Breast epithelium (tissue), 4 donors: ENCODE data around the gene LCAT. TPM values are rescaled to one million over a fixed set of nuclear protein-coding genes. Genes with fewer than 3 reads are reported as not detected.

Source experiments
- DNase-seq, 2 donors: peaks; one replicate each; pipeline ENCODE4 v3.0.0-alpha.2; 2019; ENCODE audit warnings: low spot score in 2 of 2
- H3K27ac ChIP-seq, 2 donors: fragments of 200-600 bp; sonication (generic) in 1 of 2; one replicate each; pipeline ENCODE4 v1.5.1; 2016 to 2019; ENCODE audit warnings: mild to moderate bottlenecking in 1 of 2
- H3K27me3 ChIP-seq, 2 donors: fragments of 200-600 bp; sonication (generic) in 1 of 2; one replicate each; pipeline versions ENCODE4 v1.5.1 to v1.6.0; 2017 to 2019; ENCODE audit warnings: control low read depth in 1 of 2, mild to moderate bottlenecking in 1 of 2
- H3K36me3 ChIP-seq: fragments of 200-600 bp; one replicate; pipeline ENCODE4 v1.5.1; 2019
- H3K4me1 ChIP-seq, 2 donors: fragments of 200-600 bp; sonication (generic); one replicate each; pipeline ENCODE4 v1.5.1; 2016 to 2019; ENCODE audit warnings: control low read depth in 1 of 2
- H3K4me3 ChIP-seq, 3 donors: fragments of 200-600 bp; sonication (generic); 1 replicate in 2 of 3; 2 replicates in 1 of 3; pipeline ENCODE4 v1.5.1; 2016 to 2019; ENCODE audit warnings: mild to moderate bottlenecking in 3 of 3, moderate library complexity in 2 of 3
- H3K9me3 ChIP-seq, 2 donors: fragments of 200-600 bp; sonication (generic) in 1 of 2; one replicate each; pipeline ENCODE4 v1.5.1; 2016 to 2019; ENCODE audit warnings: control low read depth in 1 of 2
- POLR2A ChIP-seq: fragments of 450-650 bp; IDR thresholded peaks from one replicate; pipeline ENCODE4 v1.6.1; 2016; ENCODE audit warnings: antibody characterized with exemption, mild to moderate bottlenecking, moderate library complexity
- POLR2AphosphoS5 ChIP-seq, 3 donors: sonication (generic); formaldehyde crosslinking; IDR thresholded peaks; one replicate each; pipeline ENCODE4 v1.6.1; 2017; ENCODE audit warnings: antibody characterized with exemption in 3 of 3
- intact Hi-C: fragments of 100-400 bp; cut with DNase I; formaldehyde crosslinking; loops from one replicate; pipeline ENCODE4 v1.15.1; 2023; ENCODE audit warnings: low total_unique reads
- total RNA-seq, 3 donors: library from RNA; depleted of rRNA; stranded (reverse); fragments of >200 nt; gene quantifications; one replicate each; pipeline ENCODE4 v1.1.0, GENCODE V29; 2016
- TF ChIP-seq, protein P1 (sequence below), 3 donors: fragments of 450-650 bp; IDR thresholded peaks; one replicate each; pipeline ENCODE4 v1.5.1; 2016 to 2017; ENCODE audit warnings: antibody characterized with exemption in 3 of 3, mild to moderate bottlenecking in 3 of 3, moderate library complexity in 3 of 3

Gene LCAT
- total RNA-seq, 3 donors from 2014 or later, result 11.8 to 18.6 (median 15.4) TPM

DNA sequence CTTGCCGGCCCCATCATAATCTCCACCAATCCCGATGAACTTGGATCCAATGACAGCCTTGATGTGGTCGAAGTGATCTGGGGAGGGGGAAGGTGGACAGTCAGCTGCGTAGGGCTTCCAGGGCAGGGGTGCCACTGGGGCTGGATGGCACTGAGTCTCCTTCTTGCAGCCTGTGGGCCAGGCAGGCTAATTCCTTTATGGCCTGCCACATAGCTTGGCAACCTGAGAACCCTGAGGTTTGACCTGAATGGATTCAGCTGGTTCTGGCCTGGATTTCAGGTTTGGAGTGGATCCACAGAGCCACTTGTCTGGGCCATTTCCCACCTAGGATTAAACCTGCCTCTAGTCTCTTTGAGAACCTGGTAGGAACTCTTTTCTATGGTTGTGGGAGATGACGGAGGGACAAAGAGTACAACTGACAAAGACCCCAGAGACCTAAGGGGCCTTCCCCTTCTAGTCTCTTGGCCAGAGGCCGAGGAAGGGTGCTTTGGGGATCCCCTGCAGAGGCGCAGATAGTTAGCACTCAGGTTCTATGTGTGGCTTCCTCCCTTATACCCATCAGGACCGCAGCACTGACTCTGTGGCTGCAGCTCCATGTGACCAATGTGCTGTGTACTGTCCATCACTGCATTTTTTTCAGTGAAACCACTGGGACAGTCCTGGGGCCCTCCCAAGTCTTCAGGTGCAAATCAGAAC lies 45.5 kb upstream of the LCAT start:
- Histone ChIP-seq H3K9me3 (no peaks in the 10 kb centered on the region), H3K4me1 (no peaks in the 10 kb centered on the region), H3K27me3 (no peaks in the 10 kb centered on the region), H3K27ac (no peak overlapping the region), H3K4me3 (no peak overlapping the region), H3K36me3 (no peaks in the 10 kb centered on the region)
- intact Hi-C loops, result loop anchor here (5.0 kb wide), 1 partner anchor 97 kb away; the partner anchor contains the start of gene PSKH1
- no peak for TF ChIP-seq POLR2AphosphoS5 (IDR thresholded peaks at IDR 0.05)
- TF ChIP-seq POLR2A, result no peak
- TF ChIP-seq, protein P1, sequence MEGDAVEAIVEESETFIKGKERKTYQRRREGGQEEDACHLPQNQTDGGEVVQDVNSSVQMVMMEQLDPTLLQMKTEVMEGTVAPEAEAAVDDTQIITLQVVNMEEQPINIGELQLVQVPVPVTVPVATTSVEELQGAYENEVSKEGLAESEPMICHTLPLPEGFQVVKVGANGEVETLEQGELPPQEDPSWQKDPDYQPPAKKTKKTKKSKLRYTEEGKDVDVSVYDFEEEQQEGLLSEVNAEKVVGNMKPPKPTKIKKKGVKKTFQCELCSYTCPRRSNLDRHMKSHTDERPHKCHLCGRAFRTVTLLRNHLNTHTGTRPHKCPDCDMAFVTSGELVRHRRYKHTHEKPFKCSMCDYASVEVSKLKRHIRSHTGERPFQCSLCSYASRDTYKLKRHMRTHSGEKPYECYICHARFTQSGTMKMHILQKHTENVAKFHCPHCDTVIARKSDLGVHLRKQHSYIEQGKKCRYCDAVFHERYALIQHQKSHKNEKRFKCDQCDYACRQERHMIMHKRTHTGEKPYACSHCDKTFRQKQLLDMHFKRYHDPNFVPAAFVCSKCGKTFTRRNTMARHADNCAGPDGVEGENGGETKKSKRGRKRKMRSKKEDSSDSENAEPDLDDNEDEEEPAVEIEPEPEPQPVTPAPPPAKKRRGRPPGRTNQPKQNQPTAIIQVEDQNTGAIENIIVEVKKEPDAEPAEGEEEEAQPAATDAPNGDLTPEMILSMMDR (IDR thresholded peaks at IDR 0.05), result no peak
- no peak for DNase-seq

DNA sequence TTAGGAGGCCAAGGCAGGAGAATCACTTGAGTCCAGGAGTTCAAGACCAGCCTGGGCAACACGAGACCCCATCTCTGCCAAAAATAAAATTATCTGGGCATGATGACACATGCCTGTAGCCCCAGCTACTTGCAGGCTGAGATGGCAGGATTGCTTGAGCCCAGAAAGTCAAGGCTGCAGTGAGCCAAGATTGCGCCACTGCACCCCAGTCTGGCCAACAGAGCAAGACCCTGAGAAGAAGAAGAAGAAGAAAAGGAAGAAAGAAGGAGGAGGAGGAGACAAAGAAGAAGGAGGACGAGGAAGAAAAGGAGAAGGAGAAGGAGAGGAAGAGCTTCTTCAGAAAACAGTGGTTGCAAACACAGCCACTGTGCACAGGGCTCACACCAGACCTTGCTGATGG lies 44.8 kb upstream of the LCAT start:
- DNase-seq, result no peak
- H3K4me3 ChIP-seq, result no peak overlapping the region
- no peaks in the 10 kb centered on the region for H3K36me3 ChIP-seq
- intact Hi-C loops, result loop anchor here (5.0 kb wide), 1 partner anchor 96 kb away; the partner anchor contains the start of gene PSKH1
- H3K27me3 ChIP-seq, result no peaks in the 10 kb centered on the region
- no peaks in the 10 kb centered on the region for H3K9me3 ChIP-seq
- TF ChIP-seq, protein P1 (IDR thresholded peaks at IDR 0.05), result no peak
- TF ChIP-seq POLR2A, result no peak
- no peak for TF ChIP-seq POLR2AphosphoS5 (IDR thresholded peaks at IDR 0.05)
- H3K27ac ChIP-seq, result no peak overlapping the region
- no peaks in the 10 kb centered on the region for H3K4me1 ChIP-seq

DNA sequence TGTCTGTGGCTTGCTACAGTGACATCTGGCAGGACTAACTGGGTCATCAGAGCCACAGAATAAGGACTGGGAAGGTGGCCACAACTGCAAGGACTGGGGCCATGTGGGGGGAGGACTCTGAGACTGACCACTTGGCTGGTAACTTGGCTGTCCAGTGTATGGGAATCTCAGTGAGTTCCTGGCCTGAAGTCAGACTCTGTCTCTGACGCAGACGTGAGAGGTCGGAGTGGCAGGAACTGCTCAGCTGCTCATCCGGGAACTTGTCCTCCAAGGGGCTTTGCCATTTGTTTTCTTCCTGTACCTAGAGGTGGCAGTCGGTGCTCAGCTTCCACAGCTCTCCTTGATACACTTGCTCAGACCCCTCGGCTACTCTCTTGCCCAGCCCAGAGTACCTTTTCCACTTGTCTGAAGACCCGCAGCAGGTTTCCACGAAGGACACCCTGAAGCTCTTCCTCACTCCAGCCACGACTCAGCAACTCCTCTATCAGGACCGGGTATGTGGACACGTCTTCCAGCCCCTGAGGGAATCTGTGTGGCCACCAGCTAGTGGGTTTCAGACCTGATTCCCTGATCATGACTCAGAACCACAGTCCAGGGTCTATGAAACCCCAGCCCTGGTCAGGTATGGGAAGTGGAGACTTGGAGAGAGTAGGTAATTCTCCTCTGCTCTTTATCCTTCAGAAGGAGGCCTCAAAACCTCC lies 43.7 kb upstream of the LCAT start:
- no peaks in the 10 kb centered on the region for H3K4me1 ChIP-seq
- no peaks in the 10 kb centered on the region for H3K9me3 ChIP-seq
- peak overlapping the region in 1 of 2 donors; percentile 48 for H3K27ac ChIP-seq
- intact Hi-C loops, result loop anchor here (5.0 kb wide), 1 partner anchor 95 kb away; the partner anchor contains the start of gene PSKH1
- no peaks in the 10 kb centered on the region for H3K36me3 ChIP-seq
- no peak overlapping the region for H3K4me3 ChIP-seq
- TF ChIP-seq POLR2A (no peak), POLR2AphosphoS5 (IDR thresholded peaks at IDR 0.05) (no peak)
- TF ChIP-seq, protein P1 (IDR thresholded peaks at IDR 0.05), result no peak
- no peak for DNase-seq
- H3K27me3 ChIP-seq, result no peaks in the 10 kb centered on the region

DNA sequence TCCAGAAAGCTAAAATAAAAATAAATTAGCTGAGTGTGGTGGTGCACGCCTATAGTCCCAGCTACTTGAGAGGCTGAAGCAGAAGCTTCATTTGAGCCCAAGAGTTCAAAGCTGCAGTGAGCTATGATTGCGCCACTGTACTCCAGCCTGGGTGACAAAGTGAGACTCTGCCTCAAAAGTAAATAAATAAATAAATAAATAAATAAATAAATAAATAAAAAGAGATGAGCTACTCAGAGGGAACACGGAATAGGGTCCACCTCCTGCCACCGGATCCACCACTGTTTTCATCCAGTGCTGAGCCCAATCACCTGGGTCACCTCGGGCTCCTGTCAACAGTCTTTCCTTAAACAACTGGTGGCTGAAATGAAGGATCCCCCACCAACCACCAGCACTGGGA lies 43.0 kb upstream of the LCAT start:
- Histone ChIP-seq H3K4me1 (no peaks in the 10 kb centered on the region), H3K4me3 (no peak overlapping the region), H3K27me3 (no peaks in the 10 kb centered on the region), H3K9me3 (no peaks in the 10 kb centered on the region), H3K36me3 (no peaks in the 10 kb centered on the region), H3K27ac (peak overlapping the region in 1 of 2 donors; percentile 48)
- no peak for TF ChIP-seq POLR2A
- TF ChIP-seq, protein P1 (IDR thresholded peaks at IDR 0.05), result no peak
- intact Hi-C loops, result loop anchor here (5.0 kb wide), 1 partner anchor 95 kb away; the partner anchor contains the start of gene PSKH1
- DNase-seq, result no peak
